ENCODE results near the gene ANTXRL. TPM values are rescaled to one million over a fixed set of nuclear protein-coding genes. Genes with fewer than 3 reads are reported as not detected.
"Not testable (repeated sequence)": the region's sequence is repeated elsewhere in the genome, so short reads cannot be mapped to it uniquely, and the experiment has no call there.

Gene ANTXRL
- total RNA-seq, 4 donors from 2014 or later = 0.27 TPM; not detected in 3

- no peaks in the 10 kb centered on the region for H3K36me3 ChIP-seq
- no peak overlapping the region for H3K4me3 ChIP-seq
- DNase-seq = no peak
- intact Hi-C loops (cut with DNase I; ENCODE audit: low total_unique reads) = no loop called here
- H3K27ac ChIP-seq = no peak overlapping the region
- no peaks in the 10 kb centered on the region for H3K9me3 ChIP-seq
- TF ChIP-seq POLR2A (IDR thresholded peaks at IDR 0.05) (no peak), CTCF (IDR thresholded peaks at IDR 0.05) (no peak)
- H3K4me1 ChIP-seq = no peaks in the 10 kb centered on the region
- no peaks in the 10 kb centered on the region for H3K27me3 ChIP-seq
Observed at GRCh38 chr10:46308666-46309450, 22.1 kb downstream of the ANTXRL start.

GRCh38 chr10:46309511-46310142, 22.8 kb downstream of the ANTXRL start:
- no peak overlapping the region for H3K27ac ChIP-seq
- DNase-seq = no peak
- intact Hi-C loops (cut with DNase I; ENCODE audit: low total_unique reads) = no loop called here
- TF ChIP-seq POLR2A (IDR thresholded peaks at IDR 0.05) = no peak
- TF ChIP-seq CTCF (IDR thresholded peaks at IDR 0.05) = no peak
- no peaks in the 10 kb centered on the region for H3K27me3 ChIP-seq
- H3K36me3 ChIP-seq = no peaks in the 10 kb centered on the region
- H3K4me3 ChIP-seq = no peak overlapping the region
- H3K9me3 ChIP-seq = no peaks in the 10 kb centered on the region
- H3K4me1 ChIP-seq = no peaks in the 10 kb centered on the region

- TF ChIP-seq POLR2A (IDR thresholded peaks at IDR 0.05) = no peak
- no peak for TF ChIP-seq CTCF (IDR thresholded peaks at IDR 0.05)
- Histone ChIP-seq H3K9me3 (no peaks in the 10 kb centered on the region), H3K4me3 (no peak overlapping the region), H3K4me1 (no peaks in the 10 kb centered on the region), H3K27ac (no peak overlapping the region), H3K27me3 (no peaks in the 10 kb centered on the region), H3K36me3 (no peaks in the 10 kb centered on the region)
- intact Hi-C loops (cut with DNase I; ENCODE audit: low total_unique reads) = no loop called here
- DNase-seq = no peak
Observed at GRCh38 chr10:46310143-46310514, 23.3 kb downstream of the ANTXRL start.

GRCh38 chr10:46310851-46311250, 24.1 kb downstream of the ANTXRL start:
- TF ChIP-seq CTCF (IDR thresholded peaks at IDR 0.05) (no peak), POLR2A (IDR thresholded peaks at IDR 0.05) (no peak)
- Histone ChIP-seq H3K27me3 (no peaks in the 10 kb centered on the region), H3K27ac (no peak overlapping the region), H3K9me3 (no peaks in the 10 kb centered on the region), H3K36me3 (no peaks in the 10 kb centered on the region), H3K4me3 (no peak overlapping the region), H3K4me1 (no peaks in the 10 kb centered on the region)
- DNase-seq = no peak
- intact Hi-C loops (cut with DNase I; ENCODE audit: low total_unique reads) = no loop called here

- no peak for TF ChIP-seq CTCF (IDR thresholded peaks at IDR 0.05)
- TF ChIP-seq POLR2A (IDR thresholded peaks at IDR 0.05) = no peak
Observed at GRCh38 chr10:46311501-46311951, 24.7 kb downstream of the ANTXRL start.

GRCh38 chr10:46311961-46312431, 25.2 kb downstream of the ANTXRL start:
- H3K27ac ChIP-seq; H3K27me3 ChIP-seq; intact Hi-C loops (cut with DNase I; ENCODE audit: low total_unique reads); H3K4me1 ChIP-seq; H3K4me3 ChIP-seq; H3K9me3 ChIP-seq; DNase-seq; H3K36me3 ChIP-seq: not testable (repeated sequence)

More at GRCh38 chr10:46311501-46311951, 24.7 kb downstream of the ANTXRL start:
- intact Hi-C loops (cut with DNase I; ENCODE audit: low total_unique reads) = no loop called here
- H3K36me3 ChIP-seq = no peaks in the 10 kb centered on the region
- no peaks in the 10 kb centered on the region for H3K9me3 ChIP-seq
- H3K4me3 ChIP-seq = no peak overlapping the region
- no peak overlapping the region for H3K27ac ChIP-seq
- DNase-seq = no peak
- H3K27me3 ChIP-seq = no peaks in the 10 kb centered on the region
- no peaks in the 10 kb centered on the region for H3K4me1 ChIP-seq

All from uterus (tissue), 4 donors.